Measurements from ENCODE around the gene CPT1A. TPM values are rescaled to one million over a fixed set of nuclear protein-coding genes. Genes with fewer than 3 reads are reported as not detected.

Gene CPT1A
- total and polyA plus RNA-seq, 2 experiments from 2014 or later, result 9.6 to 20.1 TPM

- H3K9me3 ChIP-seq (ENCODE audit: low read depth), result no peaks in the 10 kb centered on the region
- peak overlapping the region; percentile 59 for H3K4me2 ChIP-seq (ENCODE audit: unreplicated experiment)
- peaks cover 17% of the 10 kb centered on the region for H3K79me2 ChIP-seq (ENCODE audit: insufficient read depth)
- H3K4me1 ChIP-seq (ENCODE audit: insufficient read depth), result peaks cover 23% of the 10 kb centered on the region
- H3K9ac ChIP-seq, result peak overlapping the region; percentile 39; the same call in 1 of the 2 replicates
- in situ Hi-C loops (cut with MboI), result no loop called here
- no peaks in the 10 kb centered on the region for H3K27me3 ChIP-seq (replicated peaks; ENCODE audit: insufficient read depth)
- no peak for DNase-seq
- H3K4me3 ChIP-seq, result peak overlapping the region; percentile 76
- peaks cover 23% of the 10 kb centered on the region for H3F3A ChIP-seq (ENCODE audit: insufficient read depth)
- peak overlapping the region; percentile 77 for H2AFZ ChIP-seq
- TF ChIP-seq EZH2 (IDR thresholded peaks at IDR 0.05; ENCODE audit: insufficient read depth, poor library complexity, severe bottlenecking) (no peak), EZH2phosphoT487 (IDR thresholded peaks at IDR 0.05; ENCODE audit: insufficient read depth, low read depth) (no peak)
- H4K20me1 ChIP-seq (ENCODE audit: insufficient read depth), result no peaks in the 10 kb centered on the region
- WGBS, 2 experiments (ENCODE audit: low coverage in 1 of 2, low lambda C conversion rate in 2 of 2, missing lambda C conversion rate in 2 of 2), result 11 to 20% methylated on average over 24 to 25 of the region's 25 CpGs
- H3K9me2 ChIP-seq (ENCODE audit: insufficient read depth), result no peaks in the 10 kb centered on the region
- no peak overlapping the region for H3K27ac ChIP-seq
- no peaks in the 10 kb centered on the region for H3K36me3 ChIP-seq (ENCODE audit: low read depth)
These were observed 823 bp upstream of the CPT1A start for GRCh38 chr11:68842427-68843051.

- peak; percentile 76 for DNase-seq
- TF ChIP-seq EZH2phosphoT487 (IDR thresholded peaks at IDR 0.05; ENCODE audit: insufficient read depth, low read depth), result no peak
- TF ChIP-seq EZH2 (IDR thresholded peaks at IDR 0.05; ENCODE audit: insufficient read depth, poor library complexity, severe bottlenecking), result no peak
- in situ Hi-C loops (cut with MboI), result no loop called here
These were observed 759 bp downstream of the CPT1A start for GRCh38 chr11:68840661-68841653.

GRCh38 chr11:68839911-68840641 is 1.6 kb downstream of the CPT1A start:
- Histone ChIP-seq H3F3A (ENCODE audit: insufficient read depth) (peaks cover 38% of the 10 kb centered on the region), H3K79me2 (ENCODE audit: insufficient read depth) (peaks cover 41% of the 10 kb centered on the region), H4K20me1 (ENCODE audit: insufficient read depth) (no peaks in the 10 kb centered on the region), H3K4me2 (ENCODE audit: unreplicated experiment) (peak overlapping the region; percentile 95), H3K36me3 (ENCODE audit: low read depth) (no peaks in the 10 kb centered on the region), H3K4me1 (ENCODE audit: insufficient read depth) (peaks cover 24% of the 10 kb centered on the region), H3K9me3 (ENCODE audit: low read depth) (no peaks in the 10 kb centered on the region), H3K4me3 (peak overlapping the region; percentile 76), H2AFZ (peak overlapping the region; percentile 77), H3K27me3 (replicated peaks; ENCODE audit: insufficient read depth) (no peaks in the 10 kb centered on the region), H3K9ac (peak overlapping the region; percentile 84), H3K27ac (peak overlapping the region; percentile 91), H3K9me2 (ENCODE audit: insufficient read depth) (no peaks in the 10 kb centered on the region)
- TF ChIP-seq EZH2 (IDR thresholded peaks at IDR 0.05; ENCODE audit: insufficient read depth, poor library complexity, severe bottlenecking) (no peak), EZH2phosphoT487 (IDR thresholded peaks at IDR 0.05; ENCODE audit: insufficient read depth, low read depth) (no peak)
- in situ Hi-C loops (cut with MboI), result no loop called here
- peak; percentile 53 for DNase-seq
- WGBS, 2 experiments (ENCODE audit: low coverage in 1 of 2, low lambda C conversion rate in 2 of 2, missing lambda C conversion rate in 2 of 2), result 1 to 3% methylated on average over 19 of the region's 19 CpGs

More at GRCh38 chr11:68840661-68841653, 759 bp downstream of the CPT1A start:
- Histone ChIP-seq H3K36me3 (ENCODE audit: low read depth) (no peaks in the 10 kb centered on the region), H3K9me3 (ENCODE audit: low read depth) (no peaks in the 10 kb centered on the region), H3K9ac (peak overlapping the region; percentile 84), H3K4me2 (ENCODE audit: unreplicated experiment) (peak overlapping the region; percentile 95), H3K79me2 (ENCODE audit: insufficient read depth) (peaks cover 33% of the 10 kb centered on the region), H3K4me3 (peak overlapping the region; percentile 76), H2AFZ (peak overlapping the region; percentile 77), H3K4me1 (ENCODE audit: insufficient read depth) (peaks cover 24% of the 10 kb centered on the region), H3K27me3 (replicated peaks; ENCODE audit: insufficient read depth) (no peaks in the 10 kb centered on the region), H3K27ac (peak overlapping the region; percentile 91), H3K9me2 (ENCODE audit: insufficient read depth) (no peaks in the 10 kb centered on the region), H3F3A (ENCODE audit: insufficient read depth) (peaks cover 36% of the 10 kb centered on the region), H4K20me1 (ENCODE audit: insufficient read depth) (no peaks in the 10 kb centered on the region)
- WGBS, 2 experiments (ENCODE audit: low coverage in 1 of 2, low lambda C conversion rate in 2 of 2, missing lambda C conversion rate in 2 of 2), result 1 to 2% methylated on average over 44 to 88 of the region's 90 CpGs
